K562 (cell line): ENCODE measurements around the gene FGR.

ENCODE experiments used
- CBX8 ChIP-seq: fragments of 200-600 bp; sonication (generic); IDR thresholded peaks from 2 replicates; pipeline ENCODE4 v1.6.1; 2012; ENCODE audit warnings: borderline replicate concordance, mixed run types, low read depth, mild to moderate bottlenecking, moderate library complexity, mixed read lengths, low read length, control low read depth, inconsistent platforms; ENCODE audit not compliant: poor library complexity, severe bottlenecking; ENCODE audit errors: extremely low read depth
- CEBPZ ChIP-seq: fragments of 150-350 bp; IDR thresholded peaks from 2 replicates; pipeline ENCODE4 v1.6.1; 2014; ENCODE audit warnings: low read depth, mild to moderate bottlenecking, low read length, borderline replicate concordance
- CHD2 ChIP-seq: IDR thresholded peaks from 2 replicates; pipeline ENCODE4 v1.6.1; 2011; ENCODE audit warnings: low read depth, low read length
- CTCF ChIP-seq, 3 experiments: IDR thresholded peaks in 2 of 3; conservative IDR thresholded peaks in 1 of 3; 2 replicates each; pipeline ENCODE4 v1.5.1; 2011 to 2012; ENCODE audit warnings: low read length in 3 of 3, mild to moderate bottlenecking in 3 of 3, control low read depth in 2 of 3, improper control_type of control experiment in 1 of 3, inconsistent platforms in 1 of 3, low read depth in 1 of 3, mixed read lengths in 1 of 3, moderate library complexity in 1 of 3; ENCODE audit not compliant: insufficient read depth in 2 of 3
- POLR3A ChIP-seq: IDR thresholded peaks from 2 replicates; pipeline ENCODE4 v1.6.1; 2011; ENCODE audit warnings: borderline replicate concordance, mild to moderate bottlenecking, moderate library complexity; ENCODE audit not compliant: insufficient read length, insufficient read depth; ENCODE audit errors: extremely low read depth
- PTRF ChIP-seq: fragments of 450-650 bp; IDR thresholded peaks from 2 replicates; pipeline ENCODE4 v1.6.1; 2016; ENCODE audit warnings: mild to moderate bottlenecking, missing genetic modification characterization, missing compliant biosample characterization
- SP1 ChIP-seq: sonication (generic); formaldehyde crosslinking; IDR thresholded peaks from 2 replicates; pipeline ENCODE4 v1.8.1; 2022; ENCODE audit warnings: mild to moderate bottlenecking, missing genetic modification reagents
- THAP7 ChIP-seq: fragments of 250-450 bp; sonication (Bioruptor Pico); IDR thresholded peaks from 2 replicates; pipeline ENCODE4 v1.5.0; 2021
- USF2 ChIP-seq: sonication (generic); formaldehyde crosslinking; IDR thresholded peaks from 2 replicates; pipeline ENCODE4 v1.5.0; 2020; ENCODE audit warnings: missing genetic modification reagents
- YY1 ChIP-seq, 3 experiments: IDR thresholded peaks; 2 replicates each; pipeline ENCODE4 v1.6.1; 2011; ENCODE audit warnings: low read length in 2 of 3, mild to moderate bottlenecking in 2 of 3, moderate library complexity in 2 of 3, borderline replicate concordance in 1 of 3, control low read depth in 1 of 3, low read depth in 1 of 3; ENCODE audit not compliant: insufficient read depth in 3 of 3, insufficient replicate concordance in 2 of 3, control insufficient read depth in 1 of 3, insufficient read length in 1 of 3; ENCODE audit errors: extremely low read depth in 1 of 3
- ZFP1 ChIP-seq: fragments of 450-650 bp; formaldehyde crosslinking; IDR thresholded peaks from 2 replicates; pipeline ENCODE4 v1.4.0; 2020; ENCODE audit warnings: mild to moderate bottlenecking, mixed read lengths
- ZNF354B ChIP-seq: fragments of 250-450 bp; sonication (Bioruptor Pico); IDR thresholded peaks from 2 replicates; pipeline ENCODE4 v1.4.0; 2020

GRCh38 chr1:27592931-27593677 is 41.9 kb downstream of the FGR start:
- TF ChIP-seq SP1 (CRISPR knock-in tag) (no peak), ZFP1 (no peak), CTCF (IDR thresholded peaks at IDR 0.05 in 2 of 3, conservative IDR thresholded peaks at IDR 0.05 in 1 of 3; ENCODE audit: insufficient read depth in 2 of 3, low read depth in 1 of 3, low read length in 3 of 3) (no peak), USF2 (no peak), ZNF354B (CRISPR knock-in tag) (no peak), POLR3A (no peak), YY1 (IDR thresholded peaks at IDR 0.05; ENCODE audit: borderline replicate concordance in 1 of 3, control insufficient read depth in 1 of 3, extremely low read depth in 1 of 3, insufficient read depth in 3 of 3, insufficient read length in 1 of 3, insufficient replicate concordance in 2 of 3, low read depth in 1 of 3, low read length in 2 of 3) (no peak), PTRF (tag) (no peak), THAP7 (no peak), CBX8 (no peak), CEBPZ (no peak), CHD2 (no peak)
